HG02884 (cell line): ENCODE results near the gene POMGNT1.

Experiments used
- ATAC-seq: cut with Tn5 transposase; IDR thresholded peaks from one replicate; pipeline ENCODE4 v1.9.1; 2021; ENCODE audit warnings: mild to moderate bottlenecking, moderate library complexity; ENCODE audit not compliant: unreplicated experiment

The POMGNT1 gene

DNA sequence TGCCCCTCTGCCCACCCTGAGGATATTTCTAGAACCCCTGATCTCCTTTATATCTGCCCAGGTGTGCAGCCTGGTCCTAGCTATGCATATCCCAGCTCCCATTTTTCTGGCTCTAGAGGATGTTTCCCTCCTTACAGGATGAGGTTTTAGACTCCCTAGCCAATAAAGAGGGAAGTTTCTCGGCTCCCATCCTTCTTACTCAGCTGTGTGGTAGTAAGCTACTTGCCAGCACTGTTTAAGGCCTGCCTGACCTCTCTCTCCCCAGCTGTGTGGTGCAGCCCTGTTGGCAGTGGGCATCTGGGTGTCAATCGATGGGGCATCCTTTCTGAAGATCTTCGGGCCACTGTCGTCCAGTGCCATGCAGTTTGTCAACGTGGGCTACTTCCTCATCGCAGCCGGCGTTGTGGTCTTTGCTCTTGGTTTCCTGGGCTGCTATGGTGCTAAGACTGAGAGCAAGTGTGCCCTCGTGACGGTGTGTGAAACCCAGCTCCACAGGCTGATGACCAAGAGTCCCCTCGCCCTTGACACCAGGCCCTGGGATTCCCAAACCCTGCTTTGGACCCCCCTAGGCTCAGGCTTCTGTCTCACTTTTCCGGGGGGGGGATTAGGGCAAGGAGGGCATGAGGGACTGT lies 14.2 kb downstream of the POMGNT1 start:
- ATAC-seq, result no peak

DNA sequence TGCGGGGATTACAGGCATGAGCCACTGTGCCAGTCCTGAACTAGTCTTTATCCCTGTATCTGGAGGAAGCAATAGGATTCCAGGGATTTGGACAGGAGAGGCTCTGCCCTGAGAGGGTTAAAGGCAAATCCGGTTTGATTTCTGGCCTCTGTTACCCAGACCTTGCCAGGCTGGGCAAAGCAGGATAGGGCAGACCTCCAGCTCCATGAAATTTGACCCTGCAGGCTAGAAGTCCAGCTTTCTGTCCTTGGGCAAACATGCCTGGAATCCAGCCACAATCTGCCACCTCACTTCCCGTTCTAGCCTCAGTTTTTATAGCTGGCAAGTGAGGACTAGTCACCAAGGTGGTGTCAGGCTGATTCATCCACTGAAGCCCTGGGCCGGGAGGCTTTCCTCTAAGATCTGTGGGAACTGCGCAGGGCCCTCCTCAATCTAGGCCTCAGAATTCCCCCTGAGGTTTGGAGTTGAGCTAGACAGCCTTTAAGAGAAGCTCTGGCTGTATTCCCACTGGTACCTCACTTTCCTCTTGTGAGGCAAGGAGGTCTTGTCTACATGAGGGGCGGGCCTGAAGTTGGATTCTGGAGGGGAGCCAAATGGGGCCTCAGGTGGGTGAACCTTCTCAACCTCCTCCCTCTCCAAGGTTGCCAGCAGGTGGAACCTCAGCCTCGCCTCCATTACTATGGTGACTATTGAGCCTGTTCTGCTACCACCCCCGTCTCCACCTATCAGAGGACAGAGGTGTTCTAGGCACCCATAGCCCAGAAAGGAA lies 15.0 kb downstream of the POMGNT1 start:
- no peak for ATAC-seq

- ATAC-seq, result no peak
Observed at GRCh38 chr1:46181343-46182260, 16.6 kb downstream of the POMGNT1 start.

DNA sequence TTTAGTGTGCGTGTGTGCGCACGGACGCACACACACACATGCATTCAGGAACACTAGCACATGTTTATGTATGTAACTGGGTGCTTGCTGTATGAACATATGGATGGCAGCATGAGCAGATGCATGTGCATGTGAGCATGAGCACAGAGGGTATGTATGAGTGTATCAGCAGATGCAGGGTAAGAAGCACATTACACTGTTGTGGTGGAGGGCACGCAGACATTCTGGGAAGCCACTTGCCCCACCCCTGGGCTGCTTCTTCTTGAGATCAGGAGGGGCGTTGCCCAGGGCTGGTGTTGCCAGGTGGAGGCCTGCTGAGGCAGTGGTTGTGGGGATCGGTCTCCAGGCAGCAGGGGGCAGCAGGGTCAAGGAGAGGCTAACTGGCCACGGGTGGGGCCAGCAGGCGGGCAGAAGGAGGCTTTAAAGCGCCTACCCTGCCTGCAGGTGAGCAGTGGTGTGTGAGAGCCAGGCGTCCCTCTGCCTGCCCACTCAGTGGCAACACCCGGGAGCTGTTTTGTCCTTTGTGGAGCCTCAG lies 18.1 kb downstream of the POMGNT1 start:
- ATAC-seq, result no peak

DNA sequence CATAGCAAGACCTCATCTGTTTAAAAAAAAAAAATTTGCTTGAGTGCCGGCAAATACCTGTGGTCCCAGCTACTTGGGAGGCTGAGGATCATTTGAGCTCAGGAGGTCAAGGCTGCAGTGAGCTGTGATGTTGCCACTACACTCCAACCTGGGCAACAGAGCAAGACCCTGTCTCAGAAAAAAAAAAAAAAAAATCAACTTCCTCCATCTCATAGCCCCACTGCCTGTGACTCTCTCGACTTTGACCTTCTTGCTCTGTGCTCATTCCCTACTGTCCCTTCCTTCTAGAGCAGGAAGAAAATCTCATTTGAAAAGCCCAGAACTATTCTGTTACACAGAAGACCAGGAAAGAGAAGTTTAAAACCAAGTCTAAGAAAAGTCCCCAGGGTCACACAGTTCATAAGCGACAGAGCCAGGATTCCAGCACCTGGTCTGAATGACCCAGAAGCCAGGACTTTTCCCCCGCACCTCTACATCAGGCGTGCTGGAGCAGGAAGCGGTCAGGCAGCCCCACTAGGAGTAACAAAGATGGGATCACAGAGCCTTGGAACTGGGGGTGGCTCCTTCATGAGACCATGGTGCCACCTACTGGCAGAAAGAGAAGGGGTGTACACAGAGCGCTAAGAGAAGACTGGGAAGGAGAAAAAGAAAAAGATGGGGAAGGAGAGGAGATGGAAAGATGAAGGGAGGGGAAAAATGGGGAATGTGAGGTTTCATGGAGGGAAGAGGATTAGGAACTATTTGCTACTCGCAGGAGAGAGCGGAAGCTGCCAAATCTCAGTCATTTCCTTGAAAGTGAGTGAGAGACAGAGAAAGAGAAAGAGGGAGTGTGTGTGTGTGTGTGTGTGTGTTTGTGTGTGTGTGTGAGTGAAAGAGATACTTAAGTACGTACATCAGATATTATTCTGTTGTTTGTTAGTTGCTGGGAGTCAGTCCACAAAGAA lies 18.8 kb downstream of the POMGNT1 start:
- no peak for ATAC-seq

- ATAC-seq, result no peak
Observed at GRCh38 chr1:46176211-46176865, 21.9 kb downstream of the POMGNT1 start, which contains the start of gene P3R3URF. Gene P3R3URF, minus strand, starts transcription at chr1:46176488. Its CDS starts 17 bp downstream, at chr1:46176471.

DNA sequence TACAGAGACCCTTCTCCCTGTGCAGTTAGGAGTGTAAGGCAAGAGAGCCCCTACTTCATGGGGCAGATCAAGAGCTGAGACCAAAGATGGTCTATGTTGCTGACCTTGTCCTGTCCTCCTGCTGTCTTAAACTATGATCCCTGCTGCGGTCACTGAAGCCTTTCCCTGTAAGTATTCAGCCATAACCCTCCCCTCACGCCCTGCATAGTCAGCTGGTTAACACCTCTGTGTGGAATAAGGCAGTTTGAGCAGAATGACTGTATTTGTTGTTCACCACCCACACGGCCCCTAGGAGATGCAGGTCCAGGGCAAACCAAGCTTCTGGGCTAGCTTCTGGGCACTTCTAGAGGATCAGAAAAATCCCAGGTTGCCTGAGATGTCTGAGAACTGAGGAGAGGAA lies 23.0 kb downstream of the POMGNT1 start:
- no peak for ATAC-seq

DNA sequence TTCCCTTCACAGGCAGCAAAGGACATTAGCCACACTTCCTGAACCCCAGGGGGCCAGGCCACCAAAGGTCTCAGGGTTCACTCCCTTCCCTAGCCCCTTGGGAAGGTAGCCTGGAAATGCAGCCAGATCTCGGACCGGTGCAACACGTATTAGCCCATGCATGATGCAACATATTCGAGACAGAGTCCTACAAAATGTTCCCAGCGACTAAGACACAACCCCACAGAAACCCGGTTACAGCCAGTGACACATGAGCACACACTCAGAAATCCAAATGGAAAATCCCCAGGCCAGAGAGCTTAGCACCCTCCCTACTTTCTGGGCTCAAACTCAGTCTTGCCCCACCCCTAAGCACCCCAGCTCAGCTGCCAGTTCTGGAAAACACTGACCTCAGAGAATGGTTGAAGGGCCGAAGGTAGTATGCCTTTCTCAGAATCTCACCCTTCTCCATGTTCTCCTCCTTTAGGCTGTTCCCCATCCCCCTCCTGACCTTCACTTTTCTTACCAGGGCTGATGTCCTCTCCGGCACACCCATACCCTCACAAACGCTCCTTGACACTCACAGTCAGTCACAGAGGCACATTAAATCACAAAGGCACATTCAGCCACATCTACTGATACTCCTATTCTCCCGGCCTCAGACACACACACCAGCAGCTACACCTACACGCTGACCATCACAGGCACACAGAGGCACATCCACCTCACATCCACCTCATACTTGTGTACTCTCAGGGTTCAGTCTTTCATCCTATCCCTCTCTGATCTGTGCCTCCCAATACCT lies 23.6 kb downstream of the POMGNT1 start, which contains the start of gene TSPAN1:
TSS of gene TSPAN1 (plus strand) at position 640 of the 784 bp plus-strand sequence. CDS start 6,021 bp downstream, outside the sequence.
- ATAC-seq, result no peak

- ATAC-seq, result no peak
Observed at GRCh38 chr1:46173361-46173856, 24.8 kb downstream of the POMGNT1 start.

GRCh38 chr1:46172321-46172720 lies 25.9 kb downstream of the POMGNT1 start:
- ATAC-seq, result no peak

GRCh38 chr1:46171871-46172270 lies 26.4 kb downstream of the POMGNT1 start:
- ATAC-seq, result no peak

GRCh38 chr1:46171351-46171750 lies 26.9 kb downstream of the POMGNT1 start:
- no peak for ATAC-seq

DNA sequence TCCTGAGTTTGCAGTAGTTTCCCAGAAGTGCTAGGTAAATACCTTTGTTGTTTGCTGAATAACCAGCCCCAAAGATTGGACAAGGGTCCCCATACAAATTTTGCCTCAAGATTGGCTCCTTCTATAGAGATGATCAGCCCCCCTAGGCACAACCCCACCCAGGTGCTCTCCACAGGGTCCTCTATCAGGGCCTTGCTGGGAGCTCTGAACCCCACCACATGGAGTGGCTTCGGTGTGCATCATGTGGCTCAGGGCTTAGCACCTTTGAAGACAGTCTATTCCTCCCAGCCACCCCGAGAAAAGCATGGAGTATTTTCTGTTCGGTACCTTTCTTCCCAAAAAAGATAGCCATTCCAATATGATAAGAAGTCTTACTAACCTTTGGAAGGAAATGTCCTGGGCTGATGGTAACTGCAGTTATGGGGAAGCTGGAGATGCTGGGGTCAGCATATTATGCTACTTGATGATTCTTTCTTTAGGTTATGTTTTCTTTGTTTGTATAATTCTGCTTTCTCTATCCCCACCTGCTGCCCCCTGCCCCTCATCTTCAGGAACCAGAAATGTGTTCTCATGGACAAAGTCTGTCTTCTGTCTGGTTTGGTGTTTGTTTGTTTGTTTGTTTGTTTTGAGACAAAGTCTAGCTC lies 28.3 kb downstream of the POMGNT1 start:
- ATAC-seq, result no peak

- ATAC-seq, result no peak
Observed at GRCh38 chr1:46168477-46168876, 29.8 kb downstream of the POMGNT1 start.

DNA sequence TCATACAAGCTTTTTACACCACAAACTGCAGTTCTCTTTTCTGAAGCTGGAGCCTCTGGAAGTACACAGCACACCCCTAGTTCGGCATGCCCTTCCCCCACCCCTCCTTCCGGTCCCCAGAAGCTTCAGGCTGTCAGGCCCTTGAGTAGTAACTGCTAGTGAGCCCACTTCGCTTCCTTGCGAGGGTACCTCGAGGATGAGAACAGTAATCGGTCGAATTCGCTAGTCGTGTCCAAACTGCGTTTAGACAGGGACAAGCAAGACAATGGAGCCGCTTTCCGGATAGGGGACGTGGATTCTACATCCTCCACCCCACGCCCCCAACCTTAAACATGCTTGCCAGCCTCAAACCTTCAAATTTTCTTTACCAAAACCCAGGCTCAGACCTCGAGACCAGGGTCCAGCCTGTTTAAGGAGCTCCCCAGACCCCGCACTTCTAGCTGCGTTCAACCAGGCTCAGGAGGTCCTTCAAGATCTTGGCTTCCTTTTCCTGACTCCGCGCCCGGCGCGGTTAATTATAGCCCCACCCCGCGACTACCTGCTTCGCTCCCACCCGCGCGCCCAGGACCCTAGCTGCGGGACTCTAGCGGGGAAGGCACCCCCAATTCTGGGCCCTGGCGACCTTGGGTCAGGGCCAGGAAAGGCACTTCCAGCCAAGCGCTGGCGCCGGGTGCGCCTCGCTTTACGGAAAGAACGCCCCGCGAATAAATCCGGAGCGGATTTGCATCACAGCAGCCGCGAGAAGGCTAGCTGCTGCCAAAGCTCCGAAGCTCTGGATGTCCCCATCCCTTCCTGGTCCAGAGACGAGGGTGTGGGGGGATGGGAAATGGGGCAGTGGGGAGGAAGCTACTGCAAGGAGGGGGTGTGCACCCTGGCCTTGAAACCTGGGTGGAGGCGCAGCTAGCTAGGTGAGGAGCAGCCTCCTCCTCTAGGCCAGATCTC lies 31.4 kb downstream of the POMGNT1 start:
- no peak for ATAC-seq

DNA sequence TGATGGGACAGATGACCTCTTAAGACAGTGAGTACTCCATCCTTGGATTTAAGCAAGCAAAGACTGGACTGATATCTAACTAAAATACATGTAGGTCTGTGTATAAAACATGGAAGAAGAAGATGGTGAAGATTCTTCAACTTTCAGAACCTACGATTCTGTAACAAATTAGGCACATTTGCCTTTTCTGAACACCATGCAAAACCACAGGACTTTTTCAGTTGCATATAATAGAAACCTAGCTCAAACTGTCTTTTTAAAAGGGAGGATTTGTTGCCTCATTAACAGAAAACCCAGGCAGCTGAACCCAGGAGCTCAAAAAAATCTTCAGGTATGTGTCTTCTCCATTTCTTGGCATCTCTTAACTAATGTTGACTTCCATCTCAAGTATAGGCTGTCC lies 38.0 kb downstream of the POMGNT1 start:
- no peak for ATAC-seq

- ATAC-seq, result no peak
Observed at GRCh38 chr1:46159516-46159915, 38.7 kb downstream of the POMGNT1 start.
